ENCODE data around the gene SSTR5.

DNA sequence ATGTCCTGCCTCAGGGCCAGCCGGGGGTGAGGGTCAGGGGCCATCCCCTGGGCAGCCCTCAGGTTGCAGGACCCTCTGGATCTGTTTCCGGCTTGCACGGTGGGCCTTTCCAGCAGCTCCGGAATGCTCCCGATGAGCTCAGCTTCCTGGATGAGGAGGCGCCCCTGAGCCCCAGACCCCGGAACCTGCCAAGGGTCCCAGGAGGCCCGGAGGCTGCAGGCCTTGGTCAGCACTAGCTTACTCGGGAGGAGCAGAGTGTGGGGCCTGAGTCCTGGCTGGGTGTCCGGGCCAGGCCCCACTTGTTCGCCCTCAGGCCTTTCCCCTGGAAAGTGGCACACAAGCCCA, 31.1 kb downstream of the SSTR5 start:
- no peak for TF ChIP-seq POLR2AphosphoS5 (IDR thresholded peaks at IDR 0.05; ENCODE audit: borderline replicate concordance, low read depth, low read length)
- TF ChIP-seq EZH2 (IDR thresholded peaks at IDR 0.05): no peak
- no peak for TF ChIP-seq FOXP2 (optimal IDR thresholded peaks at IDR 0.05; ENCODE audit: control extremely low read depth, extremely low read length, insufficient read depth)

Measured in SK-N-MC (cell line).